Activated CD8-positive, alpha-beta T cell treated with anti-CD3 and anti-CD28 coated beads for 36 hours (primary cell): ENCODE measurements around the gene ELF3. TPM values are rescaled to one million over a fixed set of nuclear protein-coding genes. Genes with fewer than 3 reads are reported as not detected.

ENCODE experiments used
- ATAC-seq: fragments of 200-7000 bp; cut with Tn5 transposase; one replicate; pipeline ENCODE4 v1.10.0; 2021; ENCODE audit warnings: mild to moderate bottlenecking, moderate library complexity
- CTCF ChIA-PET: fragments of 350-600 bp; sonication (Branson Sonifier 250); formaldehyde crosslinking; loops from one replicate; lab custom pipeline; 2021; ENCODE audit warnings: antibody characterized with exemption; lab: Charles Lee
- POLR2A ChIA-PET: fragments of 350-600 bp; sonication (Branson Sonifier 250); formaldehyde crosslinking; loops from one replicate; lab custom pipeline; 2021; ENCODE audit warnings: antibody characterized with exemption; lab: Charles Lee
- DNase-seq: peaks from one replicate; pipeline ENCODE4 v3.0.0-alpha.2; 2020
- H3K27ac Mint-ChIP-seq: one replicate; pipeline ENCODE4 v1.8.0; 2021; ENCODE audit warnings: mild to moderate bottlenecking, mixed read lengths
- H3K27me3 Mint-ChIP-seq: one replicate; pipeline ENCODE4 v1.8.0; 2021; ENCODE audit warnings: mixed read lengths
- H3K36me3 Mint-ChIP-seq: one replicate; pipeline ENCODE4 v1.8.0; 2021; ENCODE audit warnings: low read depth, mixed read lengths
- H3K4me1 Mint-ChIP-seq: one replicate; pipeline ENCODE4 v1.8.0; 2021; ENCODE audit warnings: low read depth, mixed read lengths
- H3K4me3 Mint-ChIP-seq: one replicate; pipeline ENCODE4 v1.8.0; 2021; ENCODE audit warnings: mild to moderate bottlenecking, moderate library complexity, mixed read lengths
- H3K9me3 Mint-ChIP-seq: one replicate; pipeline ENCODE4 v1.8.0; 2021; ENCODE audit warnings: mixed read lengths
- CTCF ChIP-seq: fragments of 200-600 bp; IDR thresholded peaks from one replicate; pipeline ENCODE4 v1.8.0; 2022; ENCODE audit warnings: antibody characterized with exemption, mild to moderate bottlenecking
- intact Hi-C: fragments of 100-400 bp; cut with micrococcal nuclease; formaldehyde crosslinking; loops from one replicate; pipeline ENCODE4 v1.10.0; 2022
- total RNA-seq, 2 experiments: library from RNA; stranded (reverse); gene quantifications; one replicate each; pipeline ENCODE4 v1.2.3, GENCODE V29; 2021

ELF3 gene
- total RNA-seq, 2 experiments from 2014 or later = 0.25 to 0.27 TPM

- DNase-seq (no peak), ATAC-seq (no peak)
- intact Hi-C loops = no loop called here
- Mint-ChIP-seq H3K9me3 (no peaks in the 10 kb centered on the region), H3K4me3 (no peak overlapping the region), H3K36me3 (no peaks in the 10 kb centered on the region), H3K27ac (no peak overlapping the region), H3K4me1 (peaks cover 2% of the 10 kb centered on the region), H3K27me3 (no peaks in the 10 kb centered on the region)
- ChIA-PET POLR2A (no interaction called here), CTCF (interaction anchor here (7.2 kb wide), 1 partner anchor 122 kb away, joined by 46 read pairs; no protein-coding TSS in a partner anchor)
- no peak for TF ChIP-seq CTCF
These were observed 3.2 kb downstream of the ELF3 start for GRCh38 chr1:202013603-202014002.

- H3K36me3 Mint-ChIP-seq = no peaks in the 10 kb centered on the region
- CTCF ChIA-PET = no interaction called here
- intact Hi-C loops = no loop called here
- no peak for DNase-seq
- no peak for ATAC-seq
- H3K27ac Mint-ChIP-seq = no peak overlapping the region
- TF ChIP-seq CTCF = no peak
- H3K4me3 Mint-ChIP-seq = no peak overlapping the region
- H3K27me3 Mint-ChIP-seq = peaks cover 4% of the 10 kb centered on the region
- POLR2A ChIA-PET = no interaction called here
- no peaks in the 10 kb centered on the region for H3K9me3 Mint-ChIP-seq
- peaks cover 2% of the 10 kb centered on the region for H3K4me1 Mint-ChIP-seq
These were observed 3.7 kb downstream of the ELF3 start for GRCh38 chr1:202014060-202014459.

GRCh38 chr1:202014915-202015661 lies 4.7 kb downstream of the ELF3 start:
- ATAC-seq (no peak), DNase-seq (no peak)
- Mint-ChIP-seq H3K4me3 (no peak overlapping the region), H3K4me1 (no peaks in the 10 kb centered on the region), H3K36me3 (no peaks in the 10 kb centered on the region), H3K27ac (no peak overlapping the region), H3K27me3 (peaks cover 4% of the 10 kb centered on the region), H3K9me3 (no peaks in the 10 kb centered on the region)
- ChIA-PET POLR2A (no interaction called here), CTCF (interaction anchor here (1.5 to 2.3 kb wide), 3 partner anchors 15 to 120 kb away, joined by 3 to 13 read pairs (median 5); no protein-coding TSS in a partner anchor)
- intact Hi-C loops = no loop called here
- TF ChIP-seq CTCF = no peak

GRCh38 chr1:202015662-202015937 lies 5.2 kb downstream of the ELF3 start:
- peaks cover 4% of the 10 kb centered on the region for H3K27me3 Mint-ChIP-seq
- DNase-seq (no peak), ATAC-seq (no peak)
- no peak for TF ChIP-seq CTCF
- no peaks in the 10 kb centered on the region for H3K4me1 Mint-ChIP-seq
- intact Hi-C loops = no loop called here
- H3K36me3 Mint-ChIP-seq = no peaks in the 10 kb centered on the region
- CTCF ChIA-PET = interaction anchor here (1.5 to 2.3 kb wide), 3 partner anchors 16 to 120 kb away, joined by 3 to 13 read pairs (median 5); no protein-coding TSS in a partner anchor
- POLR2A ChIA-PET = no interaction called here
- no peaks in the 10 kb centered on the region for H3K9me3 Mint-ChIP-seq
- H3K27ac Mint-ChIP-seq = no peak overlapping the region
- no peak overlapping the region for H3K4me3 Mint-ChIP-seq

GRCh38 chr1:202016022-202016810 lies 5.8 kb downstream of the ELF3 start:
- DNase-seq = no peak
- Mint-ChIP-seq H3K27ac (no peak overlapping the region), H3K4me1 (no peaks in the 10 kb centered on the region), H3K4me3 (no peak overlapping the region), H3K27me3 (peaks cover 4% of the 10 kb centered on the region), H3K9me3 (no peaks in the 10 kb centered on the region), H3K36me3 (no peaks in the 10 kb centered on the region)
- ChIA-PET CTCF (interaction anchor here (1.3 to 2.3 kb wide), 4 partner anchors 15 to 120 kb away, joined by 3 to 13 read pairs (median 4); no protein-coding TSS in a partner anchor), POLR2A (interaction anchor here (1.1 kb wide), 1 partner anchor 40 kb away, joined by 3 read pairs; no protein-coding TSS in a partner anchor)
- no peak for ATAC-seq
- TF ChIP-seq CTCF = no peak
- intact Hi-C loops = no loop called here
